GM10248 (cell line): ENCODE results near the gene COL1A1.

Source experiments
- CTCF ChIA-PET: fragments of 300-600 bp; sonication (Branson Sonifier 250); formaldehyde crosslinking; extraction: SDS; loops from one replicate; lab custom pipeline; 2021; ENCODE audit warnings: antibody characterized with exemption; lab: Yijun Ruan, JAX
- POLR2A ChIA-PET: fragments of 350-650 bp; sonication (Branson Sonifier 250); formaldehyde crosslinking; extraction: SDS; loops from one replicate; lab custom pipeline; 2020; ENCODE audit warnings: antibody characterized with exemption; lab: Yijun Ruan, JAX
- DNase-seq: peaks from one replicate; pipeline ENCODE4 v3.0.0; 2012; ENCODE audit errors: extremely low spot score
- CTCF ChIP-seq: IDR thresholded peaks from 2 replicates; pipeline ENCODE4 v1.5.1; 2012; ENCODE audit warnings: mild to moderate bottlenecking, low read depth; ENCODE audit errors: extremely low read depth, missing control alignments, control extremely low read depth

COL1A1 gene

GRCh38 chr17:50188921-50189549 is 12.4 kb downstream of the COL1A1 start:
- TF ChIP-seq CTCF, result no peak
- DNase-seq, result no peak
- CTCF ChIA-PET, result interaction anchor here (2.3 to 3.2 kb wide), 2 partner anchors 8 to 20 kb away, joined by 12 to 24 read pairs; no protein-coding TSS in a partner anchor
- POLR2A ChIA-PET, result no interaction called here

- DNase-seq, result no peak
- POLR2A ChIA-PET, result no interaction called here
- CTCF ChIA-PET, result interaction anchor here (1.0 to 3.7 kb wide), 5 partner anchors 8 to 27 kb away, joined by 5 to 24 read pairs (median 12); partner anchors contain the start of gene COL1A1
- TF ChIP-seq CTCF, result no peak
These were observed 12.9 kb downstream of the COL1A1 start for GRCh38 chr17:50188531-50188920.

- ChIA-PET POLR2A (no interaction called here), CTCF (interaction anchor here (1.0 to 3.7 kb wide), 8 partner anchors 9 to 110 kb away, joined by 3 to 24 read pairs (median 8); partner anchors contain the start of gene COL1A1)
- TF ChIP-seq CTCF, result no peak
- DNase-seq, result no peak
These were observed 13.5 kb downstream of the COL1A1 start for GRCh38 chr17:50187751-50188530.

- no peak for TF ChIP-seq CTCF
- ChIA-PET CTCF (interaction anchor here (1.0 to 3.7 kb wide), 8 partner anchors 9 to 110 kb away, joined by 3 to 24 read pairs (median 8); partner anchors contain the start of gene COL1A1), POLR2A (no interaction called here)
- DNase-seq, result no peak
These were observed 14.1 kb downstream of the COL1A1 start for GRCh38 chr17:50187394-50187725.

GRCh38 chr17:50186661-50187393 is 14.6 kb downstream of the COL1A1 start:
- DNase-seq, result no peak
- TF ChIP-seq CTCF, result no peak
- POLR2A ChIA-PET, result no interaction called here
- CTCF ChIA-PET, result interaction anchor here (1.5 to 3.7 kb wide), 7 partner anchors 9 to 111 kb away, joined by 3 to 24 read pairs (median 11); partner anchors contain the start of gene COL1A1
